GM12878 (cell line): ENCODE data around the gene SEMA5B. TPM values are rescaled to one million over a fixed set of nuclear protein-coding genes. Genes with fewer than 3 reads are reported as not detected.
A peak's percentile ranks its signal among the peaks of the same experiment; 100 is the strongest.

Source experiments
- ATAC-seq: fragments of 200-7000 bp; cut with Tn5 transposase; 3 replicates; pipeline ENCODE4 v1.9.1; 2020; ENCODE audit warnings: mild to moderate bottlenecking, moderate library complexity
- BruUV-seq: library from RNA; stranded (reverse); fragments of 400-500 nt; replicated peaks from 2 replicates; lab custom pipeline; 2021; lab: Mats Ljungman, UMichigan
- CTCF ChIA-PET: fragments of 300-600 bp; sonication (Branson Sonifier 250); formaldehyde crosslinking; extraction: SDS; loops from one replicate; lab custom pipeline; 2021; ENCODE audit warnings: inconsistent platforms; lab: Yijun Ruan, JAX
- POLR2A ChIA-PET: fragments of 350-600 bp; formaldehyde crosslinking; extraction: SDS; loops from one replicate; lab custom pipeline; 2021; ENCODE audit warnings: inconsistent platforms; lab: Charles Lee
- RAD21 ChIA-PET: fragments of 300-600 bp; sonication (Branson Sonifier 250); formaldehyde crosslinking; loops from one replicate; lab custom pipeline; 2023; ENCODE audit warnings: antibody characterized with exemption; ENCODE audit not compliant: unreplicated experiment; lab: Charles Lee
- SMC1A ChIA-PET: fragments of 300-600 bp; sonication (Branson Sonifier 250); formaldehyde crosslinking; loops from one replicate; lab custom pipeline; 2023; ENCODE audit not compliant: unreplicated experiment, uncharacterized antibody; lab: Charles Lee
- DNase-seq: peaks from one replicate; pipeline ENCODE4 v3.0.0-alpha.2; 2011; ENCODE audit warnings: low read depth, low spot score
- FAIRE-seq: peaks from 3 replicates; lab custom pipeline; 2011; peaks lifted over from hg19 to GRCh38; lab: Jason Lieb, UNC
- H2AFZ ChIP-seq: 2 replicates; pipeline ENCODE4 v1.6.0; 2011; ENCODE audit warnings: low read depth, low read length, control low read depth; ENCODE audit not compliant: control insufficient read depth
- H3K27ac ChIP-seq: 2 replicates; pipeline ENCODE4 v1.5.1; 2011; ENCODE audit warnings: control low read depth; ENCODE audit not compliant: control insufficient read depth, insufficient read depth
- H3K27me3 ChIP-seq, 2 experiments: replicated peaks in 1 of 2; 2 replicates each; pipeline versions ENCODE4 v1.6.0 to v1.6.1; 2011; ENCODE audit warnings: low read length in 1 of 2; ENCODE audit not compliant: control insufficient read depth in 2 of 2, insufficient read depth in 2 of 2
- H3K36me3 ChIP-seq, 2 experiments: 2 replicates each; pipeline ENCODE4 v1.5.1; 2011; ENCODE audit warnings: low read length in 1 of 2; ENCODE audit not compliant: control insufficient read depth in 2 of 2, insufficient read depth in 2 of 2
- H3K4me1 ChIP-seq: 2 replicates; pipeline ENCODE4 v1.6.1; 2011; ENCODE audit warnings: mild to moderate bottlenecking, low read length, moderate library complexity, mixed read lengths; ENCODE audit not compliant: control insufficient read depth, insufficient read depth
- H3K4me2 ChIP-seq: 2 replicates; pipeline ENCODE4 v1.6.0; 2011; ENCODE audit warnings: control low read depth; ENCODE audit not compliant: control insufficient read depth, insufficient read depth
- H3K4me3 ChIP-seq: fragments of 200-600 bp; sonication (generic); 2 replicates; pipeline ENCODE4 v1.5.1; 2016
- H3K79me2 ChIP-seq: 2 replicates; pipeline ENCODE4 v1.6.0; 2011; ENCODE audit warnings: low read length; ENCODE audit not compliant: control insufficient read depth, insufficient read depth
- H3K9ac ChIP-seq: 2 replicates; pipeline ENCODE4 v1.8.0; 2011; ENCODE audit warnings: low read length, control low read depth, mixed read lengths; ENCODE audit not compliant: control insufficient read depth, insufficient read depth
- H3K9me3 ChIP-seq: replicated peaks from 3 replicates; pipeline ENCODE4 v1.5.1; 2011; ENCODE audit warnings: mild to moderate bottlenecking, low read length; ENCODE audit not compliant: control insufficient read depth, insufficient read depth
- H4K20me1 ChIP-seq: 2 replicates; pipeline ENCODE4 v1.6.0; 2011; ENCODE audit not compliant: control insufficient read depth, insufficient read depth
- ASH2L ChIP-seq: fragments of 300-600, 200-600 bp; sonication (generic); IDR thresholded peaks from 2 replicates; pipeline ENCODE4 v1.6.1; 2017; ENCODE audit warnings: low read depth, mild to moderate bottlenecking, borderline replicate concordance
- ESRRA ChIP-seq: IDR thresholded peaks from 2 replicates; pipeline ENCODE4 v1.6.1; 2012; ENCODE audit warnings: mild to moderate bottlenecking, low read length, improper control_type of control experiment
- KLF5 ChIP-seq: fragments of 450-650 bp; IDR thresholded peaks from 2 replicates; pipeline ENCODE4 v1.6.1; 2014; ENCODE audit warnings: mild to moderate bottlenecking; ENCODE audit not compliant: partially characterized antibody
- NFIC ChIP-seq: IDR thresholded peaks from 2 replicates; pipeline ENCODE4 v1.6.1; 2012; ENCODE audit warnings: low read depth, mild to moderate bottlenecking, inconsistent platforms, low read length, moderate library complexity
- NFXL1 ChIP-seq: fragments of 450-650 bp; IDR thresholded peaks from 2 replicates; pipeline ENCODE4 v1.6.1; 2017; ENCODE audit warnings: antibody characterized with exemption, mild to moderate bottlenecking, borderline replicate concordance
- PAX8 ChIP-seq: fragments of 450-650 bp; IDR thresholded peaks from 2 replicates; pipeline ENCODE4 v1.6.1; 2017; ENCODE audit warnings: mild to moderate bottlenecking, moderate library complexity
- RELB ChIP-seq: fragments of 450-650 bp; IDR thresholded peaks from 2 replicates; pipeline ENCODE4 v1.6.1; 2017; ENCODE audit warnings: low read depth, mild to moderate bottlenecking, moderate library complexity
- SIN3A ChIP-seq: IDR thresholded peaks from 2 replicates; pipeline ENCODE4 v1.6.1; 2012; ENCODE audit warnings: low read depth, low read length, improper control_type of control experiment
- SMC3 ChIP-seq: IDR thresholded peaks from 2 replicates; pipeline ENCODE4 v1.6.1; 2011; ENCODE audit warnings: low read length, improper control_type of control experiment, borderline replicate concordance
- TCF12 ChIP-seq: IDR thresholded peaks from 2 replicates; pipeline ENCODE4 v1.6.1; 2011; ENCODE audit warnings: low read depth, mild to moderate bottlenecking, low read length
- TCF3 ChIP-seq: IDR thresholded peaks from 2 replicates; pipeline ENCODE4 v1.6.1; 2012; ENCODE audit warnings: low read depth, mild to moderate bottlenecking, low read length, borderline replicate concordance; ENCODE audit not compliant: insufficient read depth
- ZNF207 ChIP-seq: fragments of 450-650 bp; IDR thresholded peaks from 2 replicates; pipeline ENCODE4 v1.6.1; 2014; ENCODE audit warnings: antibody characterized with exemption, mild to moderate bottlenecking, borderline replicate concordance
- ZNF622 ChIP-seq: fragments of 450-650 bp; IDR thresholded peaks from 2 replicates; pipeline ENCODE4 v1.6.1; 2017; ENCODE audit warnings: mild to moderate bottlenecking, inconsistent platforms
- ZSCAN29 ChIP-seq: fragments of 450-650 bp; IDR thresholded peaks from 2 replicates; pipeline ENCODE4 v1.6.1; 2017; ENCODE audit warnings: mild to moderate bottlenecking, moderate library complexity
- WGBS: methylation state at CpG from one replicate; pipeline ENCODE4 v1.1.6; 2016; ENCODE audit warnings: low lambda C conversion rate; ENCODE audit not compliant: insufficient replicate concordance, insufficient coverage; ENCODE audit errors: missing lambda C conversion rate; 5-methylcytosine and 5-hydroxymethylcytosine counted together
- in situ Hi-C: fragments of 300-500 bp; cut with MboI; formaldehyde crosslinking; loops from 9 replicates; pipeline ENCODE4 v1.14.3; 2018; ENCODE audit warnings: mixed read lengths
- intact Hi-C: fragments of 100-400 bp; cut with micrococcal nuclease; formaldehyde crosslinking; loops from one replicate; pipeline ENCODE4 v1.14.2; 2022; ENCODE audit not compliant: unreplicated experiment
- polyA plus RNA-seq, 11 experiments: library from polyadenylated mRNA; depleted of rRNA in 4 of 11; unstranded in 6 of 11; stranded (reverse) in 5 of 11; fragments of >200 nt; fragmentation: Nextera tagmentation in 4 of 11; fragmentation: Illumina TruSeq in 1 of 11; extraction: Ambion mirVana in 4 of 11; extraction: Trizol in 1 of 11; gene quantifications; 1 replicate in 1 of 11; 2 replicates in 10 of 11; pipeline versions ENCODE4 v1.2.1 to v1.2.3, GENCODE V29; 2011 to 2016; ENCODE audit warnings: inconsistent platforms in 2 of 11, missing spikeins in 2 of 11, low read depth in 1 of 11
- total RNA-seq, 4 experiments: library from RNA; depleted of rRNA in 3 of 4; stranded (reverse); fragments of >200 nt in 3 of 4; fragmentation: Illumina TruSeq in 1 of 4; extraction: Trizol in 1 of 4; gene quantifications; 2 replicates each; pipeline versions ENCODE4 v1.2.1 to v1.2.3, GENCODE V29; 2013 to 2021
- TF ChIP-seq, protein P1 (sequence below): fragments of 450-650 bp; IDR thresholded peaks from 2 replicates; pipeline ENCODE4 v1.6.1; 2017; ENCODE audit warnings: antibody characterized with exemption, mild to moderate bottlenecking, moderate library complexity

SEMA5B gene
- total and polyA plus RNA-seq, 10 of the 15 experiments (the other 5 are each of a cell fraction or from before 2014, with no cell fraction given): 0.05 TPM; not detected in 9

GRCh38 chr3:123076112-123076495, 48.5 kb upstream of the SEMA5B start:
- Histone ChIP-seq H3K4me1 (peaks cover 8% of the 10 kb centered on the region), H4K20me1 (peaks cover 2% of the 10 kb centered on the region; the same call in 1 of the 2 replicates), H3K9me3 (no peaks in the 10 kb centered on the region), H3K36me3 (no peaks in the 10 kb centered on the region; a peak in 1 of 4 replicates), H3K4me3 (no peak overlapping the region), H3K27me3 (no peaks in the 10 kb centered on the region), H2AFZ (no peak overlapping the region), H3K79me2 (peaks cover 23% of the 10 kb centered on the region), H3K27ac (no peak overlapping the region), H3K9ac (no peak overlapping the region), H3K4me2 (no peak overlapping the region)
- CTCF ChIA-PET: interaction anchor here (1.7 kb wide), 1 partner anchor 8 kb away, joined by 6 read pairs; no protein-coding TSS in a partner anchor
- 96% methylated on average over 4 of the region's 4 CpGs for WGBS
- in situ Hi-C loops: no loop called here
- no TSS peak for BruUV-seq
- POLR2A ChIA-PET: interaction anchor here (1.7 kb wide), 1 partner anchor 10 kb away, joined by 5 read pairs; no protein-coding TSS in a partner anchor
- no peak for ATAC-seq
- no peak for DNase-seq
- TF ChIP-seq PAX8 (no peak), RELB (no peak), ZNF622 (no peak), SMC3 (no peak), ZSCAN29 (no peak), SIN3A (no peak), ZNF207 (no peak), ASH2L (no peak), NFXL1 (no peak), KLF5 (no peak), NFIC (no peak), TCF12 (no peak), ESRRA (no peak), TCF3 (no peak)
- TF ChIP-seq, protein P1, sequence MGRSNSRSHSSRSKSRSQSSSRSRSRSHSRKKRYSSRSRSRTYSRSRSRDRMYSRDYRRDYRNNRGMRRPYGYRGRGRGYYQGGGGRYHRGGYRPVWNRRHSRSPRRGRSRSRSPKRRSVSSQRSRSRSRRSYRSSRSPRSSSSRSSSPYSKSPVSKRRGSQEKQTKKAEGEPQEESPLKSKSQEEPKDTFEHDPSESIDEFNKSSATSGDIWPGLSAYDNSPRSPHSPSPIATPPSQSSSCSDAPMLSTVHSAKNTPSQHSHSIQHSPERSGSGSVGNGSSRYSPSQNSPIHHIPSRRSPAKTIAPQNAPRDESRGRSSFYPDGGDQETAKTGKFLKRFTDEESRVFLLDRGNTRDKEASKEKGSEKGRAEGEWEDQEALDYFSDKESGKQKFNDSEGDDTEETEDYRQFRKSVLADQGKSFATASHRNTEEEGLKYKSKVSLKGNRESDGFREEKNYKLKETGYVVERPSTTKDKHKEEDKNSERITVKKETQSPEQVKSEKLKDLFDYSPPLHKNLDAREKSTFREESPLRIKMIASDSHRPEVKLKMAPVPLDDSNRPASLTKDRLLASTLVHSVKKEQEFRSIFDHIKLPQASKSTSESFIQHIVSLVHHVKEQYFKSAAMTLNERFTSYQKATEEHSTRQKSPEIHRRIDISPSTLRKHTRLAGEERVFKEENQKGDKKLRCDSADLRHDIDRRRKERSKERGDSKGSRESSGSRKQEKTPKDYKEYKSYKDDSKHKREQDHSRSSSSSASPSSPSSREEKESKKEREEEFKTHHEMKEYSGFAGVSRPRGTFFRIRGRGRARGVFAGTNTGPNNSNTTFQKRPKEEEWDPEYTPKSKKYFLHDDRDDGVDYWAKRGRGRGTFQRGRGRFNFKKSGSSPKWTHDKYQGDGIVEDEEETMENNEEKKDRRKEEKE: no peak
- peak; percentile 13 for FAIRE-seq
- intact Hi-C loops: no loop called here
- RAD21 ChIA-PET: no interaction called here
- SMC1A ChIA-PET: interaction anchor here (1.2 kb wide), 1 partner anchor 28 kb away, joined by 3 read pairs; no protein-coding TSS in a partner anchor
